GM12865 (cell line): Measurements from ENCODE around the gene GCDH.

Source experiments
- DNase-seq: peaks from one replicate; pipeline ENCODE4 v3.0.0; 2010; ENCODE audit warnings: low read depth
- H3K4me3 ChIP-seq: 2 replicates; pipeline ENCODE4 v1.5.1; 2011; ENCODE audit warnings: mild to moderate bottlenecking, low read depth, low read length, control low read depth
- TF ChIP-seq, protein P1 (sequence below): IDR thresholded peaks from 2 replicates; pipeline ENCODE4 v1.5.1; 2011; ENCODE audit warnings: low read length, control low read depth, low read depth, inconsistent platforms; ENCODE audit not compliant: insufficient read depth; ENCODE audit errors: missing control alignments

GCDH gene

DNA sequence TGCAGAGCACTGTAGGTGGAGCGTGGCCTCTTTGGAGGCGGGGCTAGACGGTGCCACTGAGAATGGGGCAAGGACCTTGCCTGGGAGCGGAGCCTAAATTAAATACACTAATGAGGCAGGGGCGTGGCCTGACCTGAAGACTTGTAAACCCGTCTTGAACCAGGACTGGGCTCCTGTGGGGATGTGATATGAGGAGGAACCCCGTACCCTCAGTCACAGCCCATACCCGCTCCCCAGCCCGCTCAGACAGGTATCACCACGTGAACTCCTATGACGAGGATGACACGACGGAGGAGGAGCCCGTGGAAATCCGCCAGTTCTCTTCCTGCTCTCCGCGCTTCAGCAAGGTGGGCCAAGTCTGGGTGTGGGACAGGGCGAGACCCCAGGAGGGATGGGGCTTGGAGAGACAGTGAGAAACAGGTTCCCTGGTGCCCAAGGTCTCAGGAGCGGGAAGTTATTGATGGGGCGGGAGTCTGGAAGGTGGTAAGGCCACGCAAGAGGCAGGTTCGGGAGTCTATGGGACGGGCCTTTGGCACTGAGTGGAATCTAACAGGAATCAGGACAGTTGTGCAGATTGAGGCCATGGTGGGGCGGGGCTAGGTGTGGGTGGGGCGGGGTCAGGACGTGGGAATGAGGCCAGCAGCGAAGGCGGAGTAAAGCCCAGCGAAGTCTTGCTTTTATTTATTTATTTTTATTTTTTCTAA, 24.4 kb upstream of the GCDH start:
- TF ChIP-seq, protein P1, sequence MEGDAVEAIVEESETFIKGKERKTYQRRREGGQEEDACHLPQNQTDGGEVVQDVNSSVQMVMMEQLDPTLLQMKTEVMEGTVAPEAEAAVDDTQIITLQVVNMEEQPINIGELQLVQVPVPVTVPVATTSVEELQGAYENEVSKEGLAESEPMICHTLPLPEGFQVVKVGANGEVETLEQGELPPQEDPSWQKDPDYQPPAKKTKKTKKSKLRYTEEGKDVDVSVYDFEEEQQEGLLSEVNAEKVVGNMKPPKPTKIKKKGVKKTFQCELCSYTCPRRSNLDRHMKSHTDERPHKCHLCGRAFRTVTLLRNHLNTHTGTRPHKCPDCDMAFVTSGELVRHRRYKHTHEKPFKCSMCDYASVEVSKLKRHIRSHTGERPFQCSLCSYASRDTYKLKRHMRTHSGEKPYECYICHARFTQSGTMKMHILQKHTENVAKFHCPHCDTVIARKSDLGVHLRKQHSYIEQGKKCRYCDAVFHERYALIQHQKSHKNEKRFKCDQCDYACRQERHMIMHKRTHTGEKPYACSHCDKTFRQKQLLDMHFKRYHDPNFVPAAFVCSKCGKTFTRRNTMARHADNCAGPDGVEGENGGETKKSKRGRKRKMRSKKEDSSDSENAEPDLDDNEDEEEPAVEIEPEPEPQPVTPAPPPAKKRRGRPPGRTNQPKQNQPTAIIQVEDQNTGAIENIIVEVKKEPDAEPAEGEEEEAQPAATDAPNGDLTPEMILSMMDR = no peak
- no peak for DNase-seq
- H3K4me3 ChIP-seq = no peak overlapping the region

DNA sequence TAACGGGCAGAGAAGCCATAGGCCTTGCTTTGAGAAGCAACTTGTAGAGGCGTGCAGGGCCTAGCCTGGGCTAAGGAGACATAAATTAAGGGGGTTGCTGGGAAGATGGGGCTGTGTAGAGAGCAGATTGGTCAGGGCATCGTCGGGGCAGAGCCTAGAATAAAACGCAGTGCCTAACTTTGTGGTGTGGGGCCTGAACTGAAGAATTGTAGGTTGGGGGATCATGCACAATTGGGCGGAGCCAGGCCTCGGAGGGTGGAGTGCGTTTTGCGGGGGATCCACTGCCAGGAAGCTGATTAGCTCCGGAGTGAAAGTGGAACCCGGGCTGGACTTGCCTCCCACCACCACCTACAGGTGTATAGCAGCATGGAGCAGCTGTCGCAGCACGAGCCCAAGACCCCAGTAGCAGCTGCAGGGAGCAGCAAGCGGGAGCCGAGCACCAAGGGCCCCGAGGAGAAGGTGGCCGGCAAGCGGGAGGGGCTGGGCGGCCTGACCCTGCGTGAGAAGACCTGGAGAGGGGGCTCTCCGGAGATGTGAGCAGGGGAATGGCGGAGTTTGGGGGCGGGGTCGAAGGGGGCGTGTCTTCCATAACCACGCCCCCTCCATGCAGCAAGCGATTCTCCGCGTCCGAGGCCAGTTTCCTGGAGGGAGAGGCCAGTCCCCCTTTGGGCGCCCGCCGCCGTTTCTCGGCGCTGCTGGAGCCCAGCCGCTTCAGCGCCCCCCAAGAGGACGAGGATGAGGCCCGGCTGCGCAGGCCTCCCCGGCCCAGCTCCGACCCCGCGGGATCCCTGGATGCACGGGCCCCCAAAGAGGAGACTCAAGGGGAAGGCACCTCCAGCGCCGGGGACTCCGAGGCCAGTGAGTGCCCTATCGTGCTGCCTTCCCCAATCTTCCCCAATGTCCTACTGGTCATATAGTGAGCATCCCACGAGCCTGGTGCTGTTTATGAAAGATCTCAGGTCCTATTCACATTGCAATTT, 23.6 kb upstream of the GCDH start:
- peak overlapping the region; percentile 44 for H3K4me3 ChIP-seq
- DNase-seq = peak; percentile 70
- TF ChIP-seq, protein P1 = no peak

DNA sequence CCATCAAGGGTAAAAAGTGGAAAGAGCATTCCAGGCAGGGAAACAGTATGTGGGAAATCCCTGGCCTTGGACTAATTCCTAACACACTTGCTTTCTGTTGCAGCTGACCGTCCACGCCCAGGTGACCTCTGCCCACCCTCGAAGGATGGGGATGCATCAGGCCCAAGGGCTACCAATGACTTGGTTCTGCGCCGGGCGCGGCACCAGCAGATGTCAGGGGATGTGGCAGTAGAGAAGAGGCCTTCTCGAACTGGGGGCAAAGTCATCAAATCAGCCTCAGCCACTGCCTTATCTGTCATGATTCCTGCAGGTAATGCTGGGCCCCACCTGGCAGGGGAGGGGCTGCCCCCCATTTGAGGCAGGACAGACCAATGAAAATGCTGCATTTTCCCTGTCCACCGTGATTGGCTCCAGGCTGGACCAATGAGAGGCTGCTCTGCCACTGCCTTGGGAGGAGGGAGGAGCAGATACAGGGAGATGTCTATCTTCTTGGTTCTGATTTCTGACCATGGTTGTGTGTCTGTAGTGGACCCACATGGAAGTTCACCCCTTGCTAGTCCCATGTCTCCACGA, 22.3 kb upstream of the GCDH start:
- DNase-seq = peak; percentile 62
- TF ChIP-seq, protein P1 = no peak
- H3K4me3 ChIP-seq = no peak overlapping the region

DNA sequence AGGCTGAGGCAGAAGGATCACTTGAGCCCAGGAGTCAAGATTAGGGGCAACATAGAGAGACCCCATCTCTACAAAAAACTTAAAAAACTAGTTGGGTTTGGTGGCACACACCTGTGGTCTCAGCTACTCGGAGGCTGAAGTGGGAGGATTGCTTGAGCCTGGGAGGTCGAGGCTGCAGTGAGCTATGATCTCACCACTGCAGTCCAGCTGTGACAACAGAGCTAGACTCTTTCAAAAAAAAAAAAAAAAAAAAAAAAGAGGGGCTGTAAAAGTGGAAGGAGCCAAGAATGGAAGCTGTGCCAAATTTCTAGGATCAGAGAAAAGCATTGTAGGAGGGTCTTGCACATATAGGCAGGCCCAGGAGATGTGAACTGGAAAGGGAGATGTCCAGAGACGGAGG, 19.3 kb upstream of the GCDH start:
- no peak for DNase-seq
- no peak overlapping the region for H3K4me3 ChIP-seq
- TF ChIP-seq, protein P1 = no peak

GRCh38 chr19:12872255-12872654, 18.7 kb upstream of the GCDH start:
- TF ChIP-seq, protein P1 = no peak
- H3K4me3 ChIP-seq = no peak overlapping the region
- DNase-seq = peak; percentile 28

GRCh38 chr19:12872941-12873890, 17.7 kb upstream of the GCDH start:
- no peak overlapping the region for H3K4me3 ChIP-seq
- DNase-seq = peak; percentile 58
- TF ChIP-seq, protein P1 = no peak
